Smooth muscle cell (in vitro differentiated cells): ENCODE data around the gene ARHGAP10. TPM values are rescaled to one million over a fixed set of nuclear protein-coding genes. Genes with fewer than 3 reads are reported as not detected.

Source experiments
- DNase-seq: peaks from one replicate; lab custom pipeline; 2025; ENCODE audit not compliant: unreplicated experiment; lab: John Stamatoyannopoulos, UW
- H2AFZ ChIP-seq: fragments of 200-600 bp; sonication (generic); 2 replicates; pipeline ENCODE4 v1.6.0; 2016; ENCODE audit warnings: antibody characterized with exemption, low read depth, mild to moderate bottlenecking
- H3F3A ChIP-seq: fragments of 200-600 bp; sonication (generic); 2 replicates; pipeline ENCODE4 v1.6.0; 2017; ENCODE audit warnings: antibody characterized with exemption, low read depth
- H3K27ac ChIP-seq: fragments of 200-600 bp; sonication (generic); 2 replicates; pipeline ENCODE4 v1.5.1; 2016; ENCODE audit warnings: low read depth, mild to moderate bottlenecking
- H3K27me3 ChIP-seq: fragments of 200-600 bp; sonication (generic); 2 replicates; pipeline ENCODE4 v1.6.1; 2016; ENCODE audit warnings: low read depth, mild to moderate bottlenecking
- H3K36me3 ChIP-seq: fragments of 200-600 bp; sonication (generic); 2 replicates; pipeline ENCODE4 v1.5.1; 2016; ENCODE audit warnings: low read depth
- H3K4me1 ChIP-seq: fragments of 200-600 bp; sonication (generic); 2 replicates; pipeline ENCODE4 v1.5.1; 2016; ENCODE audit warnings: low read depth
- H3K4me2 ChIP-seq: fragments of 200-600 bp; sonication (generic); 2 replicates; pipeline ENCODE4 v1.6.0; 2016; ENCODE audit warnings: mild to moderate bottlenecking
- H3K4me3 ChIP-seq: fragments of 200-600 bp; sonication (generic); 2 replicates; pipeline ENCODE4 v1.5.1; 2016; ENCODE audit warnings: mild to moderate bottlenecking
- H3K79me2 ChIP-seq: fragments of 200-600 bp; sonication (generic); 2 replicates; pipeline ENCODE4 v1.6.0; 2016; ENCODE audit warnings: low read depth, mild to moderate bottlenecking
- H3K9ac ChIP-seq: fragments of 200-600 bp; sonication (generic); 2 replicates; pipeline ENCODE4 v1.6.0; 2016; ENCODE audit warnings: low read depth
- H3K9me3 ChIP-seq: fragments of 200-600 bp; sonication (generic); replicated peaks from 2 replicates; pipeline ENCODE4 v1.5.1; 2016; ENCODE audit warnings: low read depth
- H4K20me1 ChIP-seq: fragments of 200-600 bp; sonication (generic); 2 replicates; pipeline ENCODE4 v1.6.0; 2016; ENCODE audit warnings: low read depth
- CTCF ChIP-seq: fragments of 200-600 bp; sonication (generic); IDR thresholded peaks from 2 replicates; pipeline ENCODE4 v1.5.1; 2017; ENCODE audit warnings: borderline replicate concordance, mild to moderate bottlenecking, antibody characterized with exemption; ENCODE audit not compliant: insufficient read depth, poor library complexity, severe bottlenecking
- WGBS: methylation state at CpG from one replicate; pipeline ENCODE4 v1.1.7; 2016; ENCODE audit warnings: low lambda C conversion rate; 5-methylcytosine and 5-hydroxymethylcytosine counted together
- polyA plus RNA-seq: library from polyadenylated mRNA; unstranded; fragments of >200 nt; fragmentation: Nextera tagmentation; extraction: Ambion mirVana; gene quantifications from 2 replicates; pipeline ENCODE4 v1.2.1, GENCODE V29; 2016
- total RNA-seq: library from RNA; depleted of rRNA; stranded (reverse); fragments of >200 nt; gene quantifications from 2 replicates; pipeline ENCODE4 v1.2.3, GENCODE V29; 2014

Gene ARHGAP10
- total and polyA plus RNA-seq, 2 experiments from 2014 or later: 6.2 to 11.6 TPM

- Histone ChIP-seq H3K27me3 (no peaks in the 10 kb centered on the region), H3K4me3 (no peak overlapping the region), H4K20me1 (peaks cover 14% of the 10 kb centered on the region), H3K27ac (no peak overlapping the region), H3F3A (no peaks in the 10 kb centered on the region), H3K36me3 (no peaks in the 10 kb centered on the region), H3K9ac (no peak overlapping the region), H3K4me1 (peaks cover 4% of the 10 kb centered on the region), H3K4me2 (no peak overlapping the region), H3K9me3 (no peaks in the 10 kb centered on the region), H3K79me2 (no peaks in the 10 kb centered on the region), H2AFZ (no peak overlapping the region)
- 59% methylated on average over 4 of the region's 4 CpGs for WGBS
- TF ChIP-seq CTCF: no peak
- no peak for DNase-seq
These were observed 329.2 kb downstream of the ARHGAP10 start for GRCh38 chr4:148061141-148061481.

GRCh38 chr4:148061795-148062194, 329.9 kb downstream of the ARHGAP10 start:
- no peak overlapping the region for H3K4me3 ChIP-seq
- 77% methylated on average over 8 of the region's 8 CpGs for WGBS
- H3K27ac ChIP-seq: no peak overlapping the region
- DNase-seq: no peak
- no peak overlapping the region for H3K9ac ChIP-seq
- H3K36me3 ChIP-seq: no peaks in the 10 kb centered on the region
- H3F3A ChIP-seq: no peaks in the 10 kb centered on the region
- peaks cover 9% of the 10 kb centered on the region for H4K20me1 ChIP-seq
- H3K9me3 ChIP-seq: no peaks in the 10 kb centered on the region
- TF ChIP-seq CTCF: no peak
- H3K27me3 ChIP-seq: no peaks in the 10 kb centered on the region
- H3K4me2 ChIP-seq: no peak overlapping the region
- no peaks in the 10 kb centered on the region for H3K79me2 ChIP-seq
- H3K4me1 ChIP-seq: peaks cover 4% of the 10 kb centered on the region
- no peak overlapping the region for H2AFZ ChIP-seq

- 92% methylated on average over 10 of the region's 10 CpGs for WGBS
These were observed 330.5 kb downstream of the ARHGAP10 start for GRCh38 chr4:148062301-148062950.

More at GRCh38 chr4:148062301-148062950, 330.5 kb downstream of the ARHGAP10 start:
- no peak overlapping the region for H3K4me2 ChIP-seq
- H3K36me3 ChIP-seq: no peaks in the 10 kb centered on the region
- H3K27ac ChIP-seq: no peak overlapping the region
- H3K4me1 ChIP-seq: peaks cover 4% of the 10 kb centered on the region
- peaks cover 4% of the 10 kb centered on the region for H4K20me1 ChIP-seq
- no peaks in the 10 kb centered on the region for H3K79me2 ChIP-seq
- no peaks in the 10 kb centered on the region for H3K9me3 ChIP-seq
- no peak overlapping the region for H3K4me3 ChIP-seq
- TF ChIP-seq CTCF: no peak
- H3K9ac ChIP-seq: no peak overlapping the region
- DNase-seq: no peak
- H3F3A ChIP-seq: no peaks in the 10 kb centered on the region
- H3K27me3 ChIP-seq: no peaks in the 10 kb centered on the region
- no peak overlapping the region for H2AFZ ChIP-seq
